H1 (cell line): ENCODE results near the gene C6orf136. TPM values are rescaled to one million over a fixed set of nuclear protein-coding genes. Genes with fewer than 3 reads are reported as not detected.

Source experiments
- CBX8 ChIP-seq: fragments of 300-800, 300-1000 bp; sonication (generic); IDR thresholded peaks from 2 replicates; pipeline ENCODE4 v1.7.1; 2016; ENCODE audit warnings: low read depth, low read length, borderline replicate concordance
- CTBP2 ChIP-seq: IDR thresholded peaks from 2 replicates; pipeline ENCODE4 v1.7.0; 2011; ENCODE audit warnings: borderline replicate concordance, mild to moderate bottlenecking, moderate library complexity, mixed read lengths, low read length; ENCODE audit not compliant: insufficient read depth, insufficient read length
- EP300 ChIP-seq, 2 experiments: IDR thresholded peaks; 1 replicate in 1 of 2; 2 replicates in 1 of 2; pipeline ENCODE4 v1.6.1; 2011 to 2012; ENCODE audit warnings: low read depth in 2 of 2, low read length in 2 of 2, mild to moderate bottlenecking in 2 of 2, borderline replicate concordance in 1 of 2, inconsistent platforms in 1 of 2, moderate library complexity in 1 of 2
- FOSL1 ChIP-seq: IDR thresholded peaks from 2 replicates; pipeline ENCODE4 v1.6.1; 2011; ENCODE audit warnings: mild to moderate bottlenecking, low read depth, low read length, moderate library complexity; ENCODE audit not compliant: insufficient read depth
- GABPA ChIP-seq: IDR thresholded peaks from 2 replicates; pipeline ENCODE4 v1.6.1; 2011; ENCODE audit warnings: mild to moderate bottlenecking, low read length, moderate library complexity, borderline replicate concordance; ENCODE audit not compliant: insufficient read depth
- GTF2F1 ChIP-seq: IDR thresholded peaks from 2 replicates; pipeline ENCODE4 v1.6.1; 2012; ENCODE audit warnings: low read depth, low read length, improper control_type of control experiment, borderline replicate concordance
- JUN ChIP-seq: IDR thresholded peaks from 2 replicates; pipeline ENCODE4 v1.6.1; 2011; ENCODE audit warnings: low read depth, mild to moderate bottlenecking, improper control_type of control experiment, low read length
- JUND ChIP-seq: IDR thresholded peaks from 2 replicates; pipeline ENCODE4 v1.6.1; 2011; ENCODE audit warnings: mild to moderate bottlenecking, improper control_type of control experiment, low read length
- NANOG ChIP-seq: IDR thresholded peaks from 2 replicates; pipeline ENCODE4 v1.6.1; 2011; ENCODE audit warnings: low read length, low read depth, mild to moderate bottlenecking, inconsistent platforms; ENCODE audit not compliant: insufficient read depth, poor library complexity, severe bottlenecking
- NRF1 ChIP-seq: IDR thresholded peaks from 2 replicates; pipeline ENCODE4 v1.6.1; 2011; ENCODE audit warnings: mild to moderate bottlenecking, low read depth, low read length, improper control_type of control experiment
- POU5F1 ChIP-seq: IDR thresholded peaks from 2 replicates; pipeline ENCODE4 v1.6.1; 2011; ENCODE audit warnings: low read depth, mild to moderate bottlenecking, low read length, moderate library complexity
- RBBP5 ChIP-seq: IDR thresholded peaks from 2 replicates; pipeline ENCODE4 v1.7.1; 2012; ENCODE audit warnings: low read depth, mild to moderate bottlenecking, inconsistent platforms, low read length, moderate library complexity, borderline replicate concordance
- RFX5 ChIP-seq: IDR thresholded peaks from 2 replicates; pipeline ENCODE4 v1.6.1; 2011; ENCODE audit warnings: low read depth, low read length, improper control_type of control experiment, borderline replicate concordance
- RNF2 ChIP-seq: fragments of 200-900, 300-1000 bp; sonication (generic); IDR thresholded peaks from 2 replicates; pipeline ENCODE4 v1.7.1; 2016; ENCODE audit warnings: borderline replicate concordance, low read depth, mild to moderate bottlenecking, antibody characterized with exemption, low read length; ENCODE audit not compliant: poor library complexity, severe bottlenecking; ENCODE audit errors: missing control alignments
- SIN3A ChIP-seq, 2 experiments: IDR thresholded peaks in 1 of 2; conservative IDR thresholded peaks in 1 of 2; 2 replicates each; pipeline ENCODE4 v1.6.1; 2011 to 2012; ENCODE audit warnings: low read length in 2 of 2, improper control_type of control experiment in 1 of 2, low read depth in 1 of 2, mild to moderate bottlenecking in 1 of 2
- USF2 ChIP-seq: IDR thresholded peaks from 2 replicates; pipeline ENCODE4 v1.6.1; 2011; ENCODE audit warnings: low read length, improper control_type of control experiment
- YY1 ChIP-seq: IDR thresholded peaks from 2 replicates; pipeline ENCODE4 v1.6.1; 2011; ENCODE audit warnings: low read depth, mild to moderate bottlenecking, low read length
- ZNF274 ChIP-seq: IDR thresholded peaks from 2 replicates; pipeline ENCODE4 v1.7.0; 2012; ENCODE audit warnings: low read length, borderline replicate concordance; ENCODE audit errors: extremely low read depth
- polyA plus RNA-seq, 7 experiments: library from polyadenylated mRNA; depleted of rRNA in 3 of 7; stranded (reverse) in 5 of 7; unstranded in 2 of 7; fragments of >200 nt in 5 of 7; fragments of 200-250 nt in 2 of 7; gene quantifications; 1 replicate in 5 of 7; 2 replicates in 1 of 7; 4 replicates in 1 of 7; pipeline versions ENCODE4 v1.2.1 to v1.2.3, GENCODE V29; 2011 to 2013; ENCODE audit warnings: missing spikeins in 2 of 7, mixed read lengths in 2 of 7
- total RNA-seq: library from RNA; stranded (reverse); fragmentation: NEBNext Ultra II Directional; extraction: Animal tissue kit (Norgen Biotek cat#: 25700); gene quantifications from 2 replicates; pipeline ENCODE4 v1.2.1, GENCODE V29; 2021
- TF ChIP-seq, protein P1 (sequence below): IDR thresholded peaks from 2 replicates; pipeline ENCODE4 v1.6.1; 2012; ENCODE audit warnings: low read length, inconsistent platforms

The C6orf136 gene
- total and polyA plus RNA-seq, 2 of the 8 experiments (the other 6 are each of a cell fraction or from before 2014, with no cell fraction given): 20.8 to 23.1 TPM

DNA sequence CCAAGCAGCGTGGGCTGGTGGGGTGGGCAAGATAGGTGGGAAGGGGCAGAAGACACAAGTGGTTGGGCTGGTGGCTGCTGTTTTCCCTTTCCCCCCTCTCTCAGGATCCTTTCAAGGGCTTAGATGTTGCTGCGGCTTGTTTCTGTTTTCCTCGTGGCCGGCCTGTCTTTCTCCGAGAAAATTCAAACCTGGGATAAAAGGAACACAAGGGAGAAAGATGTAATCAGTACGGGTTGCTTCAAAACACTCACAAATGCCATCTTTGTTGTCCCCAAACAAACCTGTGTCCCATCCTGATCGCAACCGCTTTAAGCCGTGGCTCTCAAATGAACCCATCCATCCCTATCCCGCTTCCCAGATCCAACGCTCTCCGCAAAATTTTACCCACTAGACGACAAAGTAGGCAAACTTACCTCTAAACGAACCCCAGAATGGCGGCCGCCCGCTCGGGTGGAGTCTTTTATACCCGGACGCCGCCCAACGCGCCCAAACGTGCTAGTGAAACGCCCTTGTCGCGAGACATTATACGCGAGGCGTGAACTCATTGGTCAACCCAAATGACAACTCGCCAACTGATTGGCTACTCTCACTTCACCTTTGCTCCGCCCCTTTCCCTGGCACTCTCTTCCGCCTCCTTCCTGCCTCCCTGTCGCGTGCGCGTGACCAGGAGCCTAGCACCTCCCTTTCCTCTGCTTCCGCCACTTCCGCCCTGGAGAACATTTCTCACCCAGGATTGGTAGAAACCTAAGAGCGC lies 29.9 kb upstream of the C6orf136 start, which contains the start of gene PPP1R10 (continued):
- peak; percentile 55; the same call in 1 of the 2 replicates for TF ChIP-seq GABPA
- peak; percentile 16 to 71; a peak in 1 of 4 replicates for TF ChIP-seq SIN3A (conservative IDR thresholded peaks at IDR 0.05 in 1 of 2, IDR thresholded peaks at IDR 0.05 in 1 of 2; ENCODE audit: low read depth in 1 of 2, low read length in 2 of 2)
- TF ChIP-seq NRF1: no peak; the same call in 1 of the 2 replicates
- TF ChIP-seq JUND: peak; percentile 36; the same call in 1 of the 2 replicates
- TF ChIP-seq FOSL1: no peak
- TF ChIP-seq, protein P1, sequence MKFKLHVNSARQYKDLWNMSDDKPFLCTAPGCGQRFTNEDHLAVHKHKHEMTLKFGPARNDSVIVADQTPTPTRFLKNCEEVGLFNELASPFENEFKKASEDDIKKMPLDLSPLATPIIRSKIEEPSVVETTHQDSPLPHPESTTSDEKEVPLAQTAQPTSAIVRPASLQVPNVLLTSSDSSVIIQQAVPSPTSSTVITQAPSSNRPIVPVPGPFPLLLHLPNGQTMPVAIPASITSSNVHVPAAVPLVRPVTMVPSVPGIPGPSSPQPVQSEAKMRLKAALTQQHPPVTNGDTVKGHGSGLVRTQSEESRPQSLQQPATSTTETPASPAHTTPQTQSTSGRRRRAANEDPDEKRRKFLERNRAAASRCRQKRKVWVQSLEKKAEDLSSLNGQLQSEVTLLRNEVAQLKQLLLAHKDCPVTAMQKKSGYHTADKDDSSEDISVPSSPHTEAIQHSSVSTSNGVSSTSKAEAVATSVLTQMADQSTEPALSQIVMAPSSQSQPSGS: peak; percentile 92
- no peak for TF ChIP-seq RBBP5
- TF ChIP-seq RFX5: no peak
- TF ChIP-seq JUN: no peak
- TF ChIP-seq GTF2F1: peak; percentile 99
- TF ChIP-seq NANOG: no peak
- TF ChIP-seq ZNF274: no peak
- TF ChIP-seq USF2: no peak; the same call in none of the 2 replicates
- no peak for TF ChIP-seq RNF2
- peak in 1 of 2 experiments; percentile 2; a peak in 1 of 3 replicates for TF ChIP-seq EP300 (IDR thresholded peaks at IDR 0.05; ENCODE audit: borderline replicate concordance in 1 of 2, low read depth in 2 of 2, low read length in 2 of 2)
- TF ChIP-seq POU5F1: no peak
- TF ChIP-seq CBX8: no peak
- peak; percentile 95 for TF ChIP-seq YY1
- no peak for TF ChIP-seq CTBP2
